COR-L47 (cell line): ENCODE measurements around the gene SIK3.
"Not testable (repeated sequence)": the region's sequence is repeated elsewhere in the genome, so short reads cannot be mapped to it uniquely, and the experiment has no call there.

Source experiments
- DNase-seq: peaks from one replicate; lab custom pipeline; 2025; lab: John Stamatoyannopoulos, UW

SIK3 gene

GRCh38 chr11:116840224-116840745 lies 257.9 kb downstream of the SIK3 start:
- DNase-seq, result no peak

GRCh38 chr11:116838321-116839084 lies 259.7 kb downstream of the SIK3 start:
- no peak for DNase-seq

- DNase-seq, result no peak
Observed at GRCh38 chr11:116837231-116838091, 260.8 kb downstream of the SIK3 start, which contains the start of gene APOA1. TSS of gene APOA1 (minus strand) at chr11:116837622. CDS start at chr11:116837387, 235 bp downstream.

- DNase-seq, result no peak
Observed at GRCh38 chr11:116836632-116836991, 261.6 kb downstream of the SIK3 start.

- peak; percentile 95 for DNase-seq
Observed at GRCh38 chr11:116835791-116836631, 262.2 kb downstream of the SIK3 start.

- DNase-seq, result no peak
Observed at GRCh38 chr11:116835042-116835772, 263.0 kb downstream of the SIK3 start.

GRCh38 chr11:116834535-116835041 lies 263.6 kb downstream of the SIK3 start:
- not testable (repeated sequence) for DNase-seq

GRCh38 chr11:116833816-116834534 lies 264.3 kb downstream of the SIK3 start:
- DNase-seq, result no peak

GRCh38 chr11:116833491-116833815 lies 264.8 kb downstream of the SIK3 start:
- no peak for DNase-seq

GRCh38 chr11:116832350-116833290 lies 265.6 kb downstream of the SIK3 start:
- no peak for DNase-seq

GRCh38 chr11:116831790-116832349 lies 266.4 kb downstream of the SIK3 start:
- DNase-seq, result no peak

GRCh38 chr11:116830184-116830912 lies 267.9 kb downstream of the SIK3 start:
- no peak for DNase-seq

GRCh38 chr11:116829525-116830183 lies 268.6 kb downstream of the SIK3 start, which contains the start of gene APOC3:
TSS of gene APOC3 (plus strand) at chr11:116829907. CDS start at chr11:116830583, 676 bp downstream.
- DNase-seq, result no peak

- no peak for DNase-seq
Observed at GRCh38 chr11:116828632-116829524, 269.4 kb downstream of the SIK3 start.

GRCh38 chr11:116827461-116827860 lies 270.8 kb downstream of the SIK3 start:
- no peak for DNase-seq

- no peak for DNase-seq
Observed at GRCh38 chr11:116826751-116827431, 271.3 kb downstream of the SIK3 start.
